ENCODE measurements around the gene PLA2G4A. TPM values are rescaled to one million over a fixed set of nuclear protein-coding genes. Genes with fewer than 3 reads are reported as not detected.

PLA2G4A gene
- total and polyA plus RNA-seq, 12 donors, result 4.2 to 53.1 (median 14.9) TPM

DNA sequence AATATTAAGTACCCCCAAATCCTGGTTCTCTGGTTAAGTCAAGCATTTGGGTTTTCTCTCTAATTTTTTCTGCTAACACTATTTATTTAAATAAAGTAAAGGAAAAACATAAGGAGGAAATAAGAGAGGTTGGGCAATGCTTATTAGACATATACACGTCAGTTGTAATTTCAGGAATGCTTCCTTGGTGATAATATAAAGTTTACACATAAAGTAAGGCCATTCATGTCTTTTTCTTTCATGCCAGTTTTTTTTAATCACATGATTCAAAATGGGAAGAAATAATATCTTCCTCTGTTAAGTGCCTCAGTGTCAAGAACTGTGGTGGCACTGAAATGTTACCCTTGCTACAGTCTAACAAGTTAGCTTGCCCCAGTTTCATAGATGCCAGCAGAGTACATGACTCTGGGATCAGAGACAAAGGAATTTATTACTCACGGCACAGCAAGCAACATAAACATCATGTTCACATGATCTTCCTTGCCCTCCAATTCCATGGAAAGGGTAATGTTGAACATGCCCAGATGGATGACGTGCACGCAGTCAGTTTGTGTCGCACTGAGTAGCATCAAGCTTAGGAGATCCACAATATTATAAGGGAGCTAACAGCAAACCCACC, 184.9 kb downstream of the PLA2G4A start:
- H3K27ac ChIP-seq, result no peak overlapping the region
- DNase-seq, result no peak
- no peak for TF ChIP-seq POLR2A (IDR thresholded peaks at IDR 0.05)
- TF ChIP-seq, protein P1, sequence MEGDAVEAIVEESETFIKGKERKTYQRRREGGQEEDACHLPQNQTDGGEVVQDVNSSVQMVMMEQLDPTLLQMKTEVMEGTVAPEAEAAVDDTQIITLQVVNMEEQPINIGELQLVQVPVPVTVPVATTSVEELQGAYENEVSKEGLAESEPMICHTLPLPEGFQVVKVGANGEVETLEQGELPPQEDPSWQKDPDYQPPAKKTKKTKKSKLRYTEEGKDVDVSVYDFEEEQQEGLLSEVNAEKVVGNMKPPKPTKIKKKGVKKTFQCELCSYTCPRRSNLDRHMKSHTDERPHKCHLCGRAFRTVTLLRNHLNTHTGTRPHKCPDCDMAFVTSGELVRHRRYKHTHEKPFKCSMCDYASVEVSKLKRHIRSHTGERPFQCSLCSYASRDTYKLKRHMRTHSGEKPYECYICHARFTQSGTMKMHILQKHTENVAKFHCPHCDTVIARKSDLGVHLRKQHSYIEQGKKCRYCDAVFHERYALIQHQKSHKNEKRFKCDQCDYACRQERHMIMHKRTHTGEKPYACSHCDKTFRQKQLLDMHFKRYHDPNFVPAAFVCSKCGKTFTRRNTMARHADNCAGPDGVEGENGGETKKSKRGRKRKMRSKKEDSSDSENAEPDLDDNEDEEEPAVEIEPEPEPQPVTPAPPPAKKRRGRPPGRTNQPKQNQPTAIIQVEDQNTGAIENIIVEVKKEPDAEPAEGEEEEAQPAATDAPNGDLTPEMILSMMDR (IDR thresholded peaks at IDR 0.05), result no peak
- H3K9me3 ChIP-seq (replicated peaks in 1 of 3), result no peaks in the 10 kb centered on the region
- H3K4me1 ChIP-seq (replicated peaks in 1 of 2), result no peaks in the 10 kb centered on the region
- intact Hi-C loops (cut with DNase I), result no loop called here
- no peaks in the 10 kb centered on the region for H3K36me3 ChIP-seq (replicated peaks in 1 of 2)
- WGBS, 4 donors, result 77 to 85% (median 80%) methylated on average over 5 of the region's 5 CpGs
- H3K27me3 ChIP-seq, result no peaks in the 10 kb centered on the region
- no peak overlapping the region for H3K4me3 ChIP-seq

DNA sequence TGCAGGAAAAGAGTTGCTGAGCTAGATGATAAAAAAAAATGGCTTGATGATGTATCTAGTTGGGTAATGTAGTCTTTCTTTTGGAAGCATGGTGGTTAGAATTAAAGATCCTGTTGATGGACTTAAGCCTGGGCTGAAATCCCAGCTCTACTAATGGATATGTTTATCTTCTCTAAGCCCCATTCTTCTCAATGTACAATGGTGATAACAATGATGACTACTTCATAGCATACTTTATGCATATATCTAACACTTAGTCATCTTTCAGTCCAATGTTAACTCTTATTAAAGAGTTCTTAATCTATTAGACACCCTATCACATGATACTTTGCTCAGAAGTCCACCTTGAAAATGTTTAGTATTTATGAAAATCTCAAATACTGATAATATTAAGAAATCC, 189.5 kb downstream of the PLA2G4A start:
- H3K36me3 ChIP-seq (replicated peaks in 1 of 2), result no peaks in the 10 kb centered on the region
- H3K4me1 ChIP-seq (replicated peaks in 1 of 2), result no peaks in the 10 kb centered on the region
- DNase-seq, result no peak
- H3K4me3 ChIP-seq, result no peak overlapping the region
- H3K27me3 ChIP-seq, result no peaks in the 10 kb centered on the region
- TF ChIP-seq, protein P1 (IDR thresholded peaks at IDR 0.05), result no peak
- no peak for TF ChIP-seq POLR2A (IDR thresholded peaks at IDR 0.05)
- no peak overlapping the region for H3K27ac ChIP-seq
- intact Hi-C loops (cut with DNase I), result no loop called here
- no peaks in the 10 kb centered on the region for H3K9me3 ChIP-seq (replicated peaks in 1 of 3)

DNA sequence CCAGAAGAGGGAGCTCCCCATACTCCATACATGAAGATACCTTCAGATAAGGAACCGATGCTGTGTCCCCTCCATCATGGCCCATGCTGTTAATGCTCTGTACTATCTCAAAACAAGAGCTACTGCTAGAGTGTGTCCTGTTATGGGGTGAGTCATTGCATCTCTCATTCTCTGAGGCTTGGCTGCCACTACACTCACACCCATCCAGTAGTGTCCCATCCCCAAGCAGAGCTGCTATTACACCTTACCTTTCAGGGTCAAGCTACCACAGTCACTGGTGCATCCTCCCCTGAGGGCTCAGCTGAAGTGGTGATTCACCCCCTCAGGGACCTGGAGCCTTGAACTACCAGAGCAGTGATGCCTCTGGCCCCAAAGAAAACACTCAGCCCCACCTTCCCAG, 198.5 kb downstream of the PLA2G4A start:
- no peaks in the 10 kb centered on the region for H3K9me3 ChIP-seq (replicated peaks in 1 of 3)
- no peak overlapping the region for H3K27ac ChIP-seq
- no peak overlapping the region for H3K4me3 ChIP-seq
- WGBS, 4 donors, result 88 to 92% (median 88%) methylated on average over 1 of the region's 1 CpG
- no peaks in the 10 kb centered on the region for H3K27me3 ChIP-seq
- H3K36me3 ChIP-seq (replicated peaks in 1 of 2), result no peaks in the 10 kb centered on the region
- H3K4me1 ChIP-seq (replicated peaks in 1 of 2), result no peaks in the 10 kb centered on the region
- intact Hi-C loops (cut with DNase I), result no loop called here
- no peak for DNase-seq
- TF ChIP-seq, protein P1 (IDR thresholded peaks at IDR 0.05), result no peak

DNA sequence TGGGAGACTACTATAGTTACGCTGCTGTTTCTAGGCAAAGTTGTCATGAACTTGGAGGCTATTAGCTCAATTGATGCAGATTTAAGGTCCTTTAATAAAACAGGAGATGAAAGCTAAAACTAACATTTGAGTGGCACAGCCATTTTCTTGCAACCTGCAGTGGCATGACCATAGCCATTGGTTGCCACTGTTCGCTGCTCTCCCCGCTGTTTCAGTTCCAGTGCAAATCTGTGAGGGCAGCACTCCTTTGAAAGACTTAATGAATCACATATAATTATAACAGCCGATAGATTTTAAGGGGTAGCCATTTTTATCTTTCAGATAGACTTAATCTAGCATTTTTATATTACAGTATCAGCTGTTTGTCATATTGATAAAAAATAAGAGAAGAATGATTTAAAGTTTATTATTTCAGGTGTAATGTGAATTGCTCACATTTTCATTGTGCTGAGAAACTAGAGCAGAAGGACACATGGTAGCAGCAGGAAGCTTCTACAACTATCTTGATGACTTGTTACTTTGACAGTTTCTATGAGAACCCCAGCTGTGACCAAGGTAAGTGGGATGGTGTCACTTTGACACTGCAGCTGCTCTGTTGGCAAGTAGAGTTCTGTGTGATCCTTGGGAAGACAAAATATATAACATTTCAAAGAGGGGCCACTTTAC, 203.7 kb downstream of the PLA2G4A start:
- H3K4me3 ChIP-seq, result no peak overlapping the region
- H3K36me3 ChIP-seq (replicated peaks in 1 of 2), result no peaks in the 10 kb centered on the region
- H3K27me3 ChIP-seq, result no peaks in the 10 kb centered on the region
- WGBS, 4 donors, result 79 to 83% (median 81%) methylated on average over 4 of the region's 4 CpGs
- intact Hi-C loops (cut with DNase I), result no loop called here
- TF ChIP-seq POLR2A (IDR thresholded peaks at IDR 0.05), result no peak
- TF ChIP-seq, protein P1 (IDR thresholded peaks at IDR 0.05), result no peak
- H3K9me3 ChIP-seq (replicated peaks in 1 of 3), result no peaks in the 10 kb centered on the region
- H3K27ac ChIP-seq, result no peak overlapping the region
- H3K4me1 ChIP-seq (replicated peaks in 1 of 2), result no peaks in the 10 kb centered on the region
- no peak for DNase-seq

Measured in adrenal gland (tissue), 12 donors.